ENCODE data around the gene PHACTR1. TPM values are rescaled to one million over a fixed set of nuclear protein-coding genes. Genes with fewer than 3 reads are reported as not detected.

The PHACTR1 gene
- total and polyA plus RNA-seq, 4 donors, result 0.31 to 1.5 (median 0.79) TPM

GRCh38 chr6:13046084-13046483, 329.5 kb downstream of the PHACTR1 start:
- DNase-seq (ENCODE audit: low spot score), result no peak
- no peak overlapping the region for H3K27ac ChIP-seq (ENCODE audit: low read depth in 1 of 2, low read length in 2 of 2)
- H3K9me3 ChIP-seq (ENCODE audit: control insufficient read depth in 4 of 4, low read length in 3 of 4), result no peaks in the 10 kb centered on the region
- H3K36me3 ChIP-seq (ENCODE audit: control insufficient read depth in 4 of 4, insufficient read depth in 3 of 4, low read depth in 1 of 4, low read length in 3 of 4), result no peaks in the 10 kb centered on the region
- H3K9ac ChIP-seq (ENCODE audit: low read depth in 1 of 2, low read length in 2 of 2), result no peak overlapping the region
- TF ChIP-seq RXRA (IDR thresholded peaks at IDR 0.05) (no peak), GABPA (IDR thresholded peaks at IDR 0.05 in 1 of 2, conservative IDR thresholded peaks at IDR 0.05 in 1 of 2) (no peak), ATF3 (IDR thresholded peaks at IDR 0.05) (no peak), FOXA1 (IDR thresholded peaks at IDR 0.05) (no peak), RAD21 (IDR thresholded peaks at IDR 0.05) (no peak), EGR1 (IDR thresholded peaks at IDR 0.05; ENCODE audit: low read depth in 2 of 2) (no peak), TAF1 (conservative IDR thresholded peaks at IDR 0.05) (no peak), FOXA2 (IDR thresholded peaks at IDR 0.05) (no peak), NR2F2 (IDR thresholded peaks at IDR 0.05) (no peak), REST (IDR thresholded peaks at IDR 0.05) (no peak), ZBTB33 (IDR thresholded peaks at IDR 0.05) (no peak), JUND (IDR thresholded peaks at IDR 0.05) (no peak)
- peaks cover 0 to 3% (median 0%) of the 10 kb centered on the region in 4 donors for H3K27me3 ChIP-seq (ENCODE audit: control insufficient read depth in 4 of 4, insufficient read depth in 4 of 4, low read length in 3 of 4)
- H3K4me1 ChIP-seq (ENCODE audit: control insufficient read depth in 4 of 4, insufficient read depth in 4 of 4, low read length in 3 of 4), result no peaks in the 10 kb centered on the region
- 75% methylated on average over 4 of the region's 4 CpGs for whole genome bisulfite sequencing
- H3K4me3 ChIP-seq (ENCODE audit: low read depth in 1 of 3, low read length in 3 of 3), result no peak overlapping the region

GRCh38 chr6:13048113-13048512, 331.5 kb downstream of the PHACTR1 start:
- Histone ChIP-seq H3K4me3 (ENCODE audit: low read depth in 1 of 3, low read length in 3 of 3) (no peak overlapping the region), H3K4me1 (ENCODE audit: control insufficient read depth in 4 of 4, insufficient read depth in 4 of 4, low read length in 3 of 4) (no peaks in the 10 kb centered on the region), H3K27ac (ENCODE audit: low read depth in 1 of 2, low read length in 2 of 2) (no peak overlapping the region), H3K27me3 (ENCODE audit: control insufficient read depth in 4 of 4, insufficient read depth in 4 of 4, low read length in 3 of 4) (peaks cover 0 to 3% (median 0%) of the 10 kb centered on the region in 4 donors), H3K9me3 (ENCODE audit: control insufficient read depth in 4 of 4, low read length in 3 of 4) (no peaks in the 10 kb centered on the region), H3K36me3 (ENCODE audit: control insufficient read depth in 4 of 4, insufficient read depth in 3 of 4, low read depth in 1 of 4, low read length in 3 of 4) (no peaks in the 10 kb centered on the region), H3K9ac (ENCODE audit: low read depth in 1 of 2, low read length in 2 of 2) (no peak overlapping the region)
- DNase-seq (ENCODE audit: low spot score), result no peak
- TF ChIP-seq MAX (IDR thresholded peaks at IDR 0.05) (no peak), ZBTB33 (IDR thresholded peaks at IDR 0.05) (no peak), EGR1 (IDR thresholded peaks at IDR 0.05; ENCODE audit: low read depth in 2 of 2) (no peak), SP1 (IDR thresholded peaks at IDR 0.05) (no peak), RXRA (IDR thresholded peaks at IDR 0.05) (no peak), REST (IDR thresholded peaks at IDR 0.05) (no peak), HNF4G (IDR thresholded peaks at IDR 0.05) (no peak), GABPA (IDR thresholded peaks at IDR 0.05 in 1 of 2, conservative IDR thresholded peaks at IDR 0.05 in 1 of 2) (no peak), YY1 (IDR thresholded peaks at IDR 0.05) (no peak), JUND (IDR thresholded peaks at IDR 0.05) (no peak), NR2F2 (IDR thresholded peaks at IDR 0.05) (no peak), HNF4A (conservative IDR thresholded peaks at IDR 0.05) (no peak), FOXA1 (IDR thresholded peaks at IDR 0.05) (no peak), TAF1 (conservative IDR thresholded peaks at IDR 0.05) (no peak), CTCF (IDR thresholded peaks at IDR 0.05; ENCODE audit: low read depth, low read length, missing input control) (no peak)
- 54% methylated on average over 2 of the region's 2 CpGs for WGBS

Data from liver (tissue), 9 donors.